ENCODE data around the gene GOLGA1. TPM values are rescaled to one million over a fixed set of nuclear protein-coding genes. Genes with fewer than 3 reads are reported as not detected.

Gene GOLGA1
- total RNA-seq, 1 donor from 2014 or later, result 13.5 TPM

- no peak for DNase-seq
Measured at GRCh38 chr9:124834591-124834990, 106.3 kb downstream of the GOLGA1 start.

GRCh38 chr9:124831642-124832364 lies 109.1 kb downstream of the GOLGA1 start:
- DNase-seq, result no peak

- no peak for DNase-seq
Measured at GRCh38 chr9:124830593-124830992, 110.3 kb downstream of the GOLGA1 start.

GRCh38 chr9:124829334-124829669 lies 111.6 kb downstream of the GOLGA1 start:
- DNase-seq, result no peak

- DNase-seq, result peak; percentile 20
Measured at GRCh38 chr9:124828489-124829333, 112.2 kb downstream of the GOLGA1 start.

Small RNAs within 50 kb of the gene (small RNA-seq; reads per million reads assigned to genes)
- not detected for gene RNU4-82P (ENCODE audit: low replicate concordance)

Other genes starting within 250 kb of the GOLGA1 start
- 0.99 TPM for gene NR6A1, start 169.8 kb downstream of the GOLGA1 start, total RNA-seq
- 49.1 TPM for gene OLFML2A, start 163.9 kb downstream of the GOLGA1 start, total RNA-seq
- gene WDR38, start 87.6 kb downstream of the GOLGA1 start, total RNA-seq, result not detected
- 1,522 TPM for gene RPL35, start 79.1 kb downstream of the GOLGA1 start, total RNA-seq
- gene ARPC5L, start 79.0 kb downstream of the GOLGA1 start, total RNA-seq, result 13.0 TPM
- 14.3 TPM for gene SCAI, start 202.4 kb upstream of the GOLGA1 start, total RNA-seq
- gene PPP6C, start 248.7 kb upstream of the GOLGA1 start, total RNA-seq, result 15.0 TPM

Data from skin of body (tissue), 3 donors.